Hepatocyte (in vitro differentiated cells): ENCODE results near the gene KRT71.

Experiments used
- CTCF ChIP-seq: fragments of 200-600 bp; sonication (generic); IDR thresholded peaks from 2 replicates; pipeline ENCODE4 v1.5.1; 2016; ENCODE audit warnings: antibody characterized with exemption, mild to moderate bottlenecking; ENCODE audit not compliant: poor library complexity
- EZH2phosphoT487 ChIP-seq: fragments of 200-600 bp; sonication (generic); IDR thresholded peaks from one replicate; pipeline ENCODE4 v1.6.1; 2018; ENCODE audit warnings: antibody characterized with exemption, mild to moderate bottlenecking, low read depth, moderate library complexity; ENCODE audit not compliant: unreplicated experiment, severe bottlenecking

DNA sequence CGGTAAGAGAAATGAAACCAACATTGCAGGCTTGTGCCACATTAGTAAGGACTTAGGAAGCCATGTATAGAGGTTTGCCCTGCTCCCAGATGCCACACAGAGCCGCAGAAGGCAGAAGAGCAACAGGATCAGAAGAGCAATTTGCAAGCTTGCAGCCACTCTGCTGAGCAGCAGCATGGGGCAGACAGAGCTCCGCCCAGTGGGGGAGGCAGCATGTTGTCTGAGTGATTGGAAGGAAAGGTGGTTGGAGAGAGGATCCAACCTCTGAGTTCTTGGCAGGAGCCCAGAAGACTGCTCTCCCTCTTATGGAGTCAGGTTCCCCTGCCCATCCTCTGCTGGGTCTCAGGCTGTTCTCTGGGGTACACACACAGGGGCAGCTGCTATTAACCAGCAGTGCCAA, 57.6 kb downstream of the KRT71 start:
- TF ChIP-seq CTCF (peak; percentile 7), EZH2phosphoT487 (no peak)
